ENCODE data around the gene LRRC34. TPM values are rescaled to one million over a fixed set of nuclear protein-coding genes. Genes with fewer than 3 reads are reported as not detected.

The LRRC34 gene
- total and polyA plus RNA-seq, 2 donors (not counting 1 experiment from before 2014, with no cell fraction given) = 2.0 to 2.7 TPM

- Histone ChIP-seq H3K4me3 (replicated peaks in 1 of 4; ENCODE audit: control extremely low read depth in 1 of 4, insufficient read depth in 1 of 4, low read depth in 3 of 4, low read length in 4 of 4) (no peak overlapping the region), H3K9me3 (ENCODE audit: control insufficient read depth, insufficient read depth, low read depth, low read length) (no peaks in the 10 kb centered on the region), H2AFZ (ENCODE audit: low read length) (no peak overlapping the region), H3K4me2 (ENCODE audit: extremely low read depth, insufficient read depth, low read length) (no peak overlapping the region), H4K20me1 (ENCODE audit: control insufficient read depth, extremely low read depth, insufficient read depth, low read length) (no peaks in the 10 kb centered on the region), H3K27ac (ENCODE audit: insufficient read depth, low read length) (no peak overlapping the region), H3K9ac (ENCODE audit: insufficient read depth, low read length) (no peak overlapping the region), H3K36me3 (ENCODE audit: control insufficient read depth, insufficient read depth, low read length) (no peaks in the 10 kb centered on the region), H3K79me2 (ENCODE audit: control insufficient read depth, insufficient read depth, low read length) (no peaks in the 10 kb centered on the region), H3K27me3 (ENCODE audit: control insufficient read depth, insufficient read depth, low read length) (no peaks in the 10 kb centered on the region), H3K4me1 (ENCODE audit: control insufficient read depth, extremely low read depth, insufficient read depth, low read length) (no peaks in the 10 kb centered on the region)
- no peak for DNase-seq (ENCODE audit: low read depth in 2 of 2)
- no peak for TF ChIP-seq EZH2 (IDR thresholded peaks at IDR 0.05; ENCODE audit: low read length, missing control alignments)
- TF ChIP-seq, protein P1, sequence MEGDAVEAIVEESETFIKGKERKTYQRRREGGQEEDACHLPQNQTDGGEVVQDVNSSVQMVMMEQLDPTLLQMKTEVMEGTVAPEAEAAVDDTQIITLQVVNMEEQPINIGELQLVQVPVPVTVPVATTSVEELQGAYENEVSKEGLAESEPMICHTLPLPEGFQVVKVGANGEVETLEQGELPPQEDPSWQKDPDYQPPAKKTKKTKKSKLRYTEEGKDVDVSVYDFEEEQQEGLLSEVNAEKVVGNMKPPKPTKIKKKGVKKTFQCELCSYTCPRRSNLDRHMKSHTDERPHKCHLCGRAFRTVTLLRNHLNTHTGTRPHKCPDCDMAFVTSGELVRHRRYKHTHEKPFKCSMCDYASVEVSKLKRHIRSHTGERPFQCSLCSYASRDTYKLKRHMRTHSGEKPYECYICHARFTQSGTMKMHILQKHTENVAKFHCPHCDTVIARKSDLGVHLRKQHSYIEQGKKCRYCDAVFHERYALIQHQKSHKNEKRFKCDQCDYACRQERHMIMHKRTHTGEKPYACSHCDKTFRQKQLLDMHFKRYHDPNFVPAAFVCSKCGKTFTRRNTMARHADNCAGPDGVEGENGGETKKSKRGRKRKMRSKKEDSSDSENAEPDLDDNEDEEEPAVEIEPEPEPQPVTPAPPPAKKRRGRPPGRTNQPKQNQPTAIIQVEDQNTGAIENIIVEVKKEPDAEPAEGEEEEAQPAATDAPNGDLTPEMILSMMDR (conservative IDR thresholded peaks at IDR 0.05 in 1 of 2, IDR thresholded peaks at IDR 0.05 in 1 of 2; ENCODE audit: low read depth in 1 of 2, low read length in 2 of 2) = no peak
Observed at GRCh38 chr3:169827712-169828111, 15.0 kb upstream of the LRRC34 start.

DNA sequence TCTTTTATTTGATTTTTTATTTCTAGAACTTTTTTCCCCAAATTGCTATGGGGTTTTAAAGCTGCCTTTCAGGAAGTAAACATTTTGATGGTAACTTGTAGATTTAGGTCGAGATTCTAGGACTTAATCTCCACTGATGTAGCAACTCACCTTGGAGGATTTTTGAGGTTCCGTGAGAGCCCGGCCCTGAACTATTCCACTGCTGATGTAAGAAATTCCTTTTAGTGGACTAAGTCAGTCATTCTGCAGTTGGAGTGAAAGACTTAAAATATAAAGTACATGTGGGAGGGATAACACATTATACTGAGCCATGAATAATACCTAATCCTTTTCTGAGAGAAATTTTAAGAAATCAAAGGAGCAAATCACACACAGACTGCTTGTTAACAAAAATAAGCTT, 12.6 kb upstream of the LRRC34 start:
- peak in 1 of 2 donors; percentile 6 for DNase-seq (ENCODE audit: low read depth in 2 of 2)
- no peak overlapping the region for H3K4me3 ChIP-seq (replicated peaks in 1 of 4; ENCODE audit: control extremely low read depth in 1 of 4, insufficient read depth in 1 of 4, low read depth in 3 of 4, low read length in 4 of 4)
- TF ChIP-seq, protein P1 (conservative IDR thresholded peaks at IDR 0.05 in 1 of 2, IDR thresholded peaks at IDR 0.05 in 1 of 2; ENCODE audit: low read depth in 1 of 2, low read length in 2 of 2) = no peak
- TF ChIP-seq EZH2 (IDR thresholded peaks at IDR 0.05; ENCODE audit: low read length, missing control alignments) = no peak
- no peaks in the 10 kb centered on the region for H3K9me3 ChIP-seq (ENCODE audit: control insufficient read depth, insufficient read depth, low read depth, low read length)
- no peaks in the 10 kb centered on the region for H3K4me1 ChIP-seq (ENCODE audit: control insufficient read depth, extremely low read depth, insufficient read depth, low read length)
- no peaks in the 10 kb centered on the region for H3K27me3 ChIP-seq (ENCODE audit: control insufficient read depth, insufficient read depth, low read length)
- no peaks in the 10 kb centered on the region for H4K20me1 ChIP-seq (ENCODE audit: control insufficient read depth, extremely low read depth, insufficient read depth, low read length)
- no peak overlapping the region for H3K9ac ChIP-seq (ENCODE audit: insufficient read depth, low read length)
- no peaks in the 10 kb centered on the region for H3K36me3 ChIP-seq (ENCODE audit: control insufficient read depth, insufficient read depth, low read length)
- H2AFZ ChIP-seq (ENCODE audit: low read length) = no peak overlapping the region
- no peaks in the 10 kb centered on the region for H3K79me2 ChIP-seq (ENCODE audit: control insufficient read depth, insufficient read depth, low read length)
- H3K27ac ChIP-seq (ENCODE audit: insufficient read depth, low read length) = no peak overlapping the region
- no peak overlapping the region for H3K4me2 ChIP-seq (ENCODE audit: extremely low read depth, insufficient read depth, low read length)

GRCh38 chr3:169822983-169823382, 10.3 kb upstream of the LRRC34 start:
- no peak for DNase-seq (ENCODE audit: low read depth in 2 of 2)
- Histone ChIP-seq H3K9ac (ENCODE audit: insufficient read depth, low read length) (no peak overlapping the region), H4K20me1 (ENCODE audit: control insufficient read depth, extremely low read depth, insufficient read depth, low read length) (no peaks in the 10 kb centered on the region), H3K4me2 (ENCODE audit: extremely low read depth, insufficient read depth, low read length) (no peak overlapping the region), H3K9me3 (ENCODE audit: control insufficient read depth, insufficient read depth, low read depth, low read length) (no peaks in the 10 kb centered on the region), H3K79me2 (ENCODE audit: control insufficient read depth, insufficient read depth, low read length) (no peaks in the 10 kb centered on the region), H3K27ac (ENCODE audit: insufficient read depth, low read length) (no peak overlapping the region), H2AFZ (ENCODE audit: low read length) (no peak overlapping the region), H3K27me3 (ENCODE audit: control insufficient read depth, insufficient read depth, low read length) (no peaks in the 10 kb centered on the region), H3K36me3 (ENCODE audit: control insufficient read depth, insufficient read depth, low read length) (no peaks in the 10 kb centered on the region), H3K4me1 (ENCODE audit: control insufficient read depth, extremely low read depth, insufficient read depth, low read length) (no peaks in the 10 kb centered on the region), H3K4me3 (replicated peaks in 1 of 4; ENCODE audit: control extremely low read depth in 1 of 4, insufficient read depth in 1 of 4, low read depth in 3 of 4, low read length in 4 of 4) (no peak overlapping the region)
- TF ChIP-seq, protein P1 (conservative IDR thresholded peaks at IDR 0.05 in 1 of 2, IDR thresholded peaks at IDR 0.05 in 1 of 2; ENCODE audit: low read depth in 1 of 2, low read length in 2 of 2) = no peak
- TF ChIP-seq EZH2 (IDR thresholded peaks at IDR 0.05; ENCODE audit: low read length, missing control alignments) = no peak
